ENCODE data around the gene TMEM187. TPM values are rescaled to one million over a fixed set of nuclear protein-coding genes. Genes with fewer than 3 reads are reported as not detected.

Gene TMEM187
- total RNA-seq, 1 donor, result 15.6 TPM

DNA sequence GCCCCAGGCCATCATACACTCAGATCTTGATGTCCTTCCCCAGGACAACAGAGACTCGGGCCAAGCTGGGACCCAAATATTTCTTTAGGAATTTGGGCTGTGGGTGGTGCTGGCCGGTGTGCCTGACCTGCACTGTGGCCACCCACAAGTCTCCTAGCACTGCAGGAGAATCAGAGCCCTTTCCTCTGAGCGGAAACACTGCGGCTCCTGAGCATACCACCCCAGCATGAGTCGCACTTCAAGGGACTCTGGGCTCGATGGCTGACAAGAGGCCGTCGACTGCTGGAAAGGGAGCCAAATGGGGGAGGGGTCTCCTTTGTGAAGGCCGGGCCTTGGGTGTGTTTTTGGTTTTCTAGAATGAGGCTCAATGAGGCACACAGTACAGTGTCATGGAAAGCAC, 60.1 kb downstream of the TMEM187 start:
- DNase-seq (ENCODE audit: low read depth in 2 of 3, low spot score in 2 of 3), result no peak

Small RNA genes within 50 kb of the gene (small RNA-seq; reads per million reads assigned to genes)
- not detected for gene MIR3202-1

Other genes with a start within 250 kb of the TMEM187 start
- 107 TPM for gene BCAP31, start 248.4 kb upstream of the TMEM187 start, total RNA-seq
- 17.2 TPM for gene ABCD1, start 247.9 kb upstream of the TMEM187 start, total RNA-seq
- gene PLXNB3, start 208.5 kb upstream of the TMEM187 start, total RNA-seq, result 0.54 TPM
- 0.27 TPM for gene SRPK3, start 191.7 kb upstream of the TMEM187 start, total RNA-seq
- gene IDH3G, start 178.4 kb upstream of the TMEM187 start, total RNA-seq, result 117 TPM
- gene SSR4, start 178.1 kb upstream of the TMEM187 start, total RNA-seq, result 268 TPM
- under 0.01 TPM for gene PDZD4, start 142.2 kb upstream of the TMEM187 start, total RNA-seq
- gene L1CAM, start 86.6 kb upstream of the TMEM187 start, total RNA-seq, result under 0.01 TPM
- gene AVPR2, start 68.1 kb upstream of the TMEM187 start, total RNA-seq, result under 0.01 TPM
- gene ARHGAP4, start 46.5 kb upstream of the TMEM187 start, total RNA-seq, result 242 TPM
- gene NAA10, start 37.7 kb upstream of the TMEM187 start, total RNA-seq, result 37.4 TPM
- 37.7 TPM for gene RENBP, start 28.1 kb upstream of the TMEM187 start, total RNA-seq
- 95.1 TPM for gene HCFC1, start 936 bp upstream of the TMEM187 start, total RNA-seq
- gene IRAK1, start 47.1 kb downstream of the TMEM187 start, total RNA-seq, result 40.9 TPM
- gene MECP2, start 125.0 kb downstream of the TMEM187 start, total RNA-seq, result 25.3 TPM
- gene OPN1LW, start 171.5 kb downstream of the TMEM187 start, total RNA-seq, result not detected
- not detected for gene OPN1MW, start 209.8 kb downstream of the TMEM187 start, total RNA-seq
- gene OPN1MW2, start 247.0 kb downstream of the TMEM187 start, total RNA-seq, result not detected